IPS-11a (cell line): ENCODE measurements around the gene C22orf23.
A peak's percentile ranks its signal among the peaks of the same experiment; 100 is the strongest.

ENCODE experiments used
- H3K4me3 ChIP-seq: one replicate; pipeline ENCODE4 v1.5.1; 2013; ENCODE audit warnings: low read depth, low read length, control low read depth

Gene C22orf23

GRCh38 chr22:37953437-37954179 lies at the start of gene C22orf23, which contains the start of gene POLR2F:
TSS of gene C22orf23 (minus strand) at chr22:37953601. CDS start at chr22:37953149, 452 bp downstream.
TSS of gene POLR2F (plus strand) at chr22:37953699. CDS start at chr22:37953788, 89 bp downstream.
- H3K4me3 ChIP-seq = peak within 1 kb of the TSS; percentile 92

DNA sequence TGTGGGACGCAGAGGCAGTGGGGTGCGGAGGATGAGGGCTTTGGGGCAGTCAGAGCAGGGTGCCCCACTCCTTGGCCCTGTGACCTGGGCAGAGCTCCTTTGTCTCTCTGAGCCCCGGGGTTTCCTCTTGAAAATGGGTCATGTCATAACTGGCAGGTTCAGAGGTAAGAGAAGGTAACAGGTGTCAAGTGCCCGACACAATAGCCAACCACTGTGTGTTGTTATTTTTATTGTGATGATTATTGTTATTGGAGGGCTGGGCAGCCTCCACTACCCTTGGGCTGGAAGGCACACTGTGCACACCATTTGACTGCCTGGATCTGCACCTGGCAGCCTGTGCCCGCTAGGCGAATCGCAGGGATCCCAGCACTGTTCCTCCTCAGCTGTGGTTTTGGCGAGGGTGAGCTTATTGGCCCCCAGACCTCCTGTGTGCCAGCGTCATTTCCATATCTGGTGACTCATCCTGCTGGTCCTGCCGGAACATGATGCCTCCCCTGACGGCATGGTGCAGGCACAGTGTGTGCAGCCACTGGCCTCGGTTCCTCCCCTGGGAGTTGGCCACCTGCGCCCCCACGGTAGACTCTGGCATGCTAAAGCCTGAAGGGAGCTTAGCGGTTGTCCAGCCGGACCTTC lies 46.4 kb upstream of the C22orf23 start:
- no peak overlapping the region for H3K4me3 ChIP-seq

DNA sequence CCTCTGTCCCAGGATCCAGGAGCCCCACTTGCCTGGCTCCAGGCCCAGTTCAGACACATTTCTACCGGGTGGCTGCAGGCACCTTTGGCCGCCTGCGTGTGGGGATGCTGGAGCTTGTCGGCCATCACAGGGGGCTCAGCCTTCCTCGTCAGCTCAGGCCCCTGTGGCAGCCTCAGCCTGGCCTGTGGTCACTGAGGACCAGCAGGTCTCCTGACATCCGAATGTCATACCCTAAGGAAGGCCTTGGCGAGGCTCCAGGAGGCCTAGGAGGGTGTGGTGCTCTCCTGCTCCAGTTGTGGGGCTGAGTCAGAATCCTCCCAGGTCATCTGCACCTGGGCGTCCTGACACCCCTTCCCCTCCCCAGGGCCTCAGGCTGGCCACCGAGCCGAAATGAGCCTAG lies 45.8 kb upstream of the C22orf23 start:
- no peak overlapping the region for H3K4me3 ChIP-seq

DNA sequence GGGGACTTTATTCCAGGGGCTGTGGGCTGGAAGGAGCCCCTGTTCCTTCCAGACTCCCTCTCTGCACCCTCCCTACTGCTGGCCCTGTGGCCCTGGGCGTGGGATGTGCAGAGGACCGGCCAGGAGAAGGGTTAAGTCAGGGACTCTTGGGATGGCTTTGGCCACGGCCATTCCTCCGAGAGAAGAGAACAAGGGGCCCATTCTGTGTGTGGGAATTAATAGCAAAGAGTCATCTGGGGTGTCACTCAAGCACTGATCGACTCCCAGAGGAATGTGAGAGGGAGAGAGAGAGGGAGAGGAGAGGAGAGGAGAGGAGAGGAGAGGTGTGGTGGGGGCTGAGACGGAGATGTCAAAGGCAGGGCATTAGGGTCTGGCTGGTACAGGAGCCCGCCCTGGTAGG lies 45.1 kb upstream of the C22orf23 start:
- no peak overlapping the region for H3K4me3 ChIP-seq

GRCh38 chr22:37996515-37997246 lies 43.3 kb upstream of the C22orf23 start:
- H3K4me3 ChIP-seq = no peak overlapping the region

- H3K4me3 ChIP-seq = no peak overlapping the region
Measured at GRCh38 chr22:37996079-37996478, 42.7 kb upstream of the C22orf23 start.

DNA sequence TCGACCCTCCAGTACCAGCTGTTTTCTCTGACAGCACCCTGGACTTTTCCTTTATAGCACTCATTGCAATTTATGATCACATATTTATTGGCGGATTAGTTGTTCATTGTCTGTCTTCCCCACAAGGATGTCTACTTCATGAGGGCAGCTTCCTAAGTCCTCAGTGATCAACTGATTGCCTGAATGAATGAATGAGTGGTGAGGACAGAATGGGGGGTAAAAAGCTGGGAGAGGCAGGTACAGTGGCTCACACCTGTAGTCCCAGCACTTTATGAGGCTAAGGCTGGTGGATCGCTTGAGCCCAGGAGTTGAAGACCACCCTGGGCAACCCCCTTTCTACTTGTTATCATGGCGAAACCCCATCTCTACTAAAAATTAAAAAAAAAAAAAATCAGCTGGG lies 42.1 kb upstream of the C22orf23 start:
- H3K4me3 ChIP-seq = no peak overlapping the region

DNA sequence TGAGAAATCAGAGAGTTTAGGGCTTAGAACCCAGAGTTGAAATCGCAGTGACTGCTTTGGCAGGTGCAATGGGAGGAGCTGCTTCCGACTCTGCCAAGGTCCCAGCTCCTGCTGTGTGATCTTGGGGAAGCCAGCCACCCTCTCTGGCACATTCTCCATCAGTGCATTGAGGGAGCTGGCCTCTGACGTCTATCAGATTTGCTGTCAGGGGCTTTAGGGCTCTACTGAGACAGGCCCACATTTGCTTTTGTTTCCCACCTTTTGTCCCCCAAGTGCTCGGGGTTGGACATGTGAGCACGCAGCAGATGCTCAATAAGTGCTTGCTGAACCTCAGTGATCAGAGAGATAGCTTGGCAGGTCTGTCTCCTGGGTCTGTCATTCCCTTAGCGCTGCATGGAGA lies 41.6 kb upstream of the C22orf23 start:
- no peak overlapping the region for H3K4me3 ChIP-seq

GRCh38 chr22:37994049-37994448 lies 40.6 kb upstream of the C22orf23 start:
- no peak overlapping the region for H3K4me3 ChIP-seq

- no peak overlapping the region for H3K4me3 ChIP-seq
Measured at GRCh38 chr22:37991731-37992442, 38.5 kb upstream of the C22orf23 start.

DNA sequence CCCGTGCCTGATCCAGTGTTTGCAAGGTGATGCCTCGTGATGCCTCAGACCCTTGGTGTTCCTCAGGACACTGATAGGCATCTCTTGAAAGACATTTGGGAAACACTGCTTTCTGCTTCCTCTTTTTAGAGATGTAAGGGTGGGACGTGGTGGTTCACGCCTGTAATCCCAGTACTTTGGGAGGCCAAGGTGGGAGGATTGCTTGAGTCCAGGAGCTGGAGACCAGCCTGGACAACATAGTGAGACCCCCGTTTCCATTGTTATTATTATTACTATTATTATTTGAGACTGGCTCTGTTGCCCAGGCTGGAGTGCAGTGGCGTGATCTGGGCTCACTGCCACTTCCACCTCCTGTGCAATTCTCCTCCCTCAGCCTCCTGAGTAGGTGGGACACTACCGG lies 37.5 kb upstream of the C22orf23 start:
- H3K4me3 ChIP-seq = no peak overlapping the region

- no peak overlapping the region for H3K4me3 ChIP-seq
Measured at GRCh38 chr22:37990301-37990700, 36.9 kb upstream of the C22orf23 start.

DNA sequence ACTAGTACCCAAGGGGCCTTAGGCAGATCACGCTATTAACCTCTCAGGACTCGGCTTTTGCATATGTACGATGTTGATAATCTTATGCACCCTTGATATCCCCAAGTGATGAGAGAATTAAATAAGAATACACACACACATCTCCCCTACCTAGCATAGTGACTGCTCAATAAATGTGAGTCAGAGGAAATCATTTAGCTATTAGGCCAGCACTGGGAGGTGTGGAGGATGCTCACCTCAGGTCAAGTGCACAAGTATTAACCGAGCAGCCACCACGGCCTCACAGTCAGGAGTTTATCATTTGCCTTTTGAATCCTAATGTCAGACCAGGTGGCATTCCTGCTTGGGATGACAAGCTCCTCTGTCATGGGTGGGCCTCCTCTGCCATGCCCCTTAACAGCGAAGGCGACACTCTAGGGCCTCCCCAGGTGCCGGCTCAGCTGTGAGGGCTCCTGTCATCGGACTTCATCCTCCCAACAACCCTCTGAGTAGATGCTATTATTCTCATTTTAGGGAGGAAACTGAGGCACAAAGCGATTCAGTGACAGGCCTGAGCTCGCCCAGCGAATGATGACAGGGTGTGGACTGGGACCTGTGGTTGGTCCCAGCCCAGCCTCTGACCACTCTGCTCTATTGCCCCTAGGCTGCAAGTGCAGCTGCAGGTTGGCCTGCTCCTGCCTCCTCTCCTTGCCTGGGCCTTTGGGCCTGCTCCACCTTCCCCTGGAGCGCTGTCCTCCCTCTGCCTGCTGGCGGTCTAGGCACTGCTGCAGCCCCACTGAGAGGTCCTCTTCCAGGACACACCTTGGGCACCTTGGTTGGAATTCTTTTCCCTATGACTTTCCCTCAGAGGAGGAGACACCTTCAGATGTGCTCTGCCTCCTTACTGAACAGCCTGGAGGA lies 36.0 kb upstream of the C22orf23 start:
- H3K4me3 ChIP-seq = no peak overlapping the region

DNA sequence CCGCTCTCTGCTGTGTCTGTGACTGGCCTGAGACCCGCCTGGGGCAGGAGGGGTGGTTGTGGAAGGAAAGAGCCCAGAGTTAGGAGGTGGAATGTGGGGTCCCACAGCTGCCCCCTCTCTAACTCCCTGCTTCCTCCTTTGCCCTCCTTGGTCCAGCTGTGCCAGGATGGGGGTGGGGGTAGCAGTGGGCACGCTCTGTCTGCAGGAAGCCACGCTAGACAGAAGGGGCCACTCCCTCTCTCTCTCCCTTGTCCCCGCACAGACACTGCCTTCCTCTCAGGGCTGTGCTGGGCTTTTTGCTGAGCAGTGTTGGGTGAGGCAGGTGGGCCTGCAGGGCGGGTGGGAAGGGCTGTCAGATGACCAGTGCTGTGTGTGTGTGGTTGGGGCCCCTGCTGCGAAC lies 33.0 kb upstream of the C22orf23 start:
- H3K4me3 ChIP-seq = no peak overlapping the region

DNA sequence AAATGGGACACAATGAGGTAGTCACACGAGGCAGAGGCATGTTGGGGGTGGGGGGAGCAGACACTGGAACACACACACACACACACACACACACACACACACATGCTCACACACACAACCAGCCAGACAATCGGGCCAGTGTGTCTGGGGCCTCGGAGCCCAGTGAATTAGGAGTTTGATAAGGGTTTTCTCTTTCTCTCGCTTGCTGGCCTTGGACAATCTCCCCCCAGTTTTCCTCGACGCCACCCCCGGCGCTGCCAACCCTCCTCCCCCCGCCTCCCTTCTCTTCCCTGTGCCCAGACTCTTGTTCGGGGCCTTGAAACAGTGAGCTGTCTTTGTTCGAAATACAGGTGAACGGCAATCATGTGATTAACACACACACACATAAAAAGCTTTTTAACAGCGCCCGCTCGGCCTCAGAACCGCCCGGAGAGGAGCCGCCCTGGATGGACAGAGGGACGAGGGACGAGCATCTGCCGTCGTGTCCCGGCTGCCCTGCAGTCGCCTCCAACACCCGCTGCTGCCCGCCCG lies 32.4 kb upstream of the C22orf23 start:
- no peak overlapping the region for H3K4me3 ChIP-seq

DNA sequence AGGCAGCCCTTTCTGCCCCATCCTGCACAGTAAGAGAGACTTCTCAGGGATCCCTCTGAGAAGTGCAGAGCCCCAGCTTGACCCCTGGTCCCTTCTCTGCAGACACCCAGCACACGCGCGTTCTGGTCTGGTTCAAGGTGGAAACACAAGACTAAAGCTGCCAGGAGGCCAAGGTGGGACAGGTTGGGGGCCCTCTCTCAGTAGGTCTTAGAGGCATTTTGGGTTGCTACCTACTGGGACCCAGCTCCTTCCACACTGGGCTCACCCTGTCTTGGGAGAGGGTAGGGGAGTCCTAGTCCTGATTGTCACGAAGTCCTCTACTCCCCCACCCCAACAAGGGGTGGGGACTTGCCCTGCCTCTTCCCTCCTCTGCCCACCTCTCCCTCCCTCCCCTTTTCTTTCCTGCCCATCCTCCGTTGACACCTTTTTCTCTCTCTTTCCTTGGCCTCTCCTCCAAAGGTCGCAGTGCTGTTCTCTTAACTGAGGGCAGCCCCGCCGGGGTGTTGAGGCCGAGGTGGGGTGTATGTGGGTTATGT lies 31.7 kb upstream of the C22orf23 start:
- H3K4me3 ChIP-seq = no peak overlapping the region

- no peak within 1 kb of the TSS for H3K4me3 ChIP-seq
Measured at GRCh38 chr22:37983860-37984791, 30.7 kb upstream of the C22orf23 start, which contains the start of gene SOX10. TSS of gene SOX10 (minus strand) at chr22:37984555. CDS start at chr22:37983784, 771 bp downstream.
